Smooth muscle cell (in vitro differentiated cells): ENCODE measurements around the gene PPP4R3A. TPM values are rescaled to one million over a fixed set of nuclear protein-coding genes. Genes with fewer than 3 reads are reported as not detected.

Experiments used
- DNase-seq: peaks from one replicate; lab custom pipeline; 2025; ENCODE audit not compliant: unreplicated experiment; lab: John Stamatoyannopoulos, UW
- H2AFZ ChIP-seq: fragments of 200-600 bp; sonication (generic); 2 replicates; pipeline ENCODE4 v1.6.0; 2016; ENCODE audit warnings: antibody characterized with exemption, low read depth, mild to moderate bottlenecking
- H3F3A ChIP-seq: fragments of 200-600 bp; sonication (generic); 2 replicates; pipeline ENCODE4 v1.6.0; 2017; ENCODE audit warnings: antibody characterized with exemption, low read depth
- H3K27ac ChIP-seq: fragments of 200-600 bp; sonication (generic); 2 replicates; pipeline ENCODE4 v1.5.1; 2016; ENCODE audit warnings: low read depth, mild to moderate bottlenecking
- H3K27me3 ChIP-seq: fragments of 200-600 bp; sonication (generic); 2 replicates; pipeline ENCODE4 v1.6.1; 2016; ENCODE audit warnings: low read depth, mild to moderate bottlenecking
- H3K36me3 ChIP-seq: fragments of 200-600 bp; sonication (generic); 2 replicates; pipeline ENCODE4 v1.5.1; 2016; ENCODE audit warnings: low read depth
- H3K4me1 ChIP-seq: fragments of 200-600 bp; sonication (generic); 2 replicates; pipeline ENCODE4 v1.5.1; 2016; ENCODE audit warnings: low read depth
- H3K4me2 ChIP-seq: fragments of 200-600 bp; sonication (generic); 2 replicates; pipeline ENCODE4 v1.6.0; 2016; ENCODE audit warnings: mild to moderate bottlenecking
- H3K4me3 ChIP-seq: fragments of 200-600 bp; sonication (generic); 2 replicates; pipeline ENCODE4 v1.5.1; 2016; ENCODE audit warnings: mild to moderate bottlenecking
- H3K79me2 ChIP-seq: fragments of 200-600 bp; sonication (generic); 2 replicates; pipeline ENCODE4 v1.6.0; 2016; ENCODE audit warnings: low read depth, mild to moderate bottlenecking
- H3K9ac ChIP-seq: fragments of 200-600 bp; sonication (generic); 2 replicates; pipeline ENCODE4 v1.6.0; 2016; ENCODE audit warnings: low read depth
- H3K9me3 ChIP-seq: fragments of 200-600 bp; sonication (generic); replicated peaks from 2 replicates; pipeline ENCODE4 v1.5.1; 2016; ENCODE audit warnings: low read depth
- H4K20me1 ChIP-seq: fragments of 200-600 bp; sonication (generic); 2 replicates; pipeline ENCODE4 v1.6.0; 2016; ENCODE audit warnings: low read depth
- CTCF ChIP-seq: fragments of 200-600 bp; sonication (generic); IDR thresholded peaks from 2 replicates; pipeline ENCODE4 v1.5.1; 2017; ENCODE audit warnings: borderline replicate concordance, mild to moderate bottlenecking, antibody characterized with exemption; ENCODE audit not compliant: insufficient read depth, poor library complexity, severe bottlenecking
- WGBS: methylation state at CpG from one replicate; pipeline ENCODE4 v1.1.7; 2016; ENCODE audit warnings: low lambda C conversion rate; 5-methylcytosine and 5-hydroxymethylcytosine counted together
- polyA plus RNA-seq: library from polyadenylated mRNA; unstranded; fragments of >200 nt; fragmentation: Nextera tagmentation; extraction: Ambion mirVana; gene quantifications from 2 replicates; pipeline ENCODE4 v1.2.1, GENCODE V29; 2016
- total RNA-seq: library from RNA; depleted of rRNA; stranded (reverse); fragments of >200 nt; gene quantifications from 2 replicates; pipeline ENCODE4 v1.2.3, GENCODE V29; 2014

PPP4R3A gene
- total and polyA plus RNA-seq, 2 experiments from 2014 or later, result 35.3 to 62.7 TPM

- DNase-seq, result no peak
- Histone ChIP-seq H3K79me2 (no peaks in the 10 kb centered on the region), H3K36me3 (no peaks in the 10 kb centered on the region), H3K27me3 (peaks cover 92% of the 10 kb centered on the region), H3K4me3 (no peak overlapping the region), H3K27ac (no peak overlapping the region), H3K4me2 (no peak overlapping the region), H2AFZ (no peak overlapping the region), H3F3A (peaks cover 5% of the 10 kb centered on the region), H4K20me1 (no peaks in the 10 kb centered on the region), H3K9me3 (no peaks in the 10 kb centered on the region), H3K9ac (no peak overlapping the region), H3K4me1 (no peaks in the 10 kb centered on the region)
- 96% methylated on average over 3 of the region's 3 CpGs for WGBS
- no peak for TF ChIP-seq CTCF
These were observed 95.7 kb downstream of the PPP4R3A start for GRCh38 chr14:91414475-91414833.

GRCh38 chr14:91413547-91414474 is 96.3 kb downstream of the PPP4R3A start:
- no peak for TF ChIP-seq CTCF
- Histone ChIP-seq H3K4me1 (no peaks in the 10 kb centered on the region), H3K79me2 (no peaks in the 10 kb centered on the region), H2AFZ (no peak overlapping the region), H3K27ac (no peak overlapping the region), H3K9ac (no peak overlapping the region), H3K36me3 (no peaks in the 10 kb centered on the region), H4K20me1 (no peaks in the 10 kb centered on the region), H3K4me3 (no peak overlapping the region), H3K4me2 (no peak overlapping the region), H3K27me3 (peaks cover 85% of the 10 kb centered on the region), H3F3A (peaks cover 5% of the 10 kb centered on the region), H3K9me3 (no peaks in the 10 kb centered on the region)
- WGBS, result 69% methylated on average over 11 of the region's 11 CpGs
- DNase-seq, result no peak

GRCh38 chr14:91412939-91413338 is 97.2 kb downstream of the PPP4R3A start:
- Histone ChIP-seq H3K79me2 (no peaks in the 10 kb centered on the region), H2AFZ (no peak overlapping the region), H3K9ac (no peak overlapping the region), H3K4me2 (no peak overlapping the region), H4K20me1 (no peaks in the 10 kb centered on the region), H3K27me3 (peaks cover 82% of the 10 kb centered on the region), H3K36me3 (no peaks in the 10 kb centered on the region), H3K4me3 (no peak overlapping the region), H3K27ac (no peak overlapping the region), H3F3A (peaks cover 5% of the 10 kb centered on the region), H3K4me1 (no peaks in the 10 kb centered on the region), H3K9me3 (no peaks in the 10 kb centered on the region)
- no peak for TF ChIP-seq CTCF
- WGBS, result 95% methylated on average over 5 of the region's 5 CpGs
- no peak for DNase-seq
